ENCODE results near the gene ZNF133. TPM values are rescaled to one million over a fixed set of nuclear protein-coding genes. Genes with fewer than 3 reads are reported as not detected.

Gene ZNF133
- total RNA-seq, 1 donor from 2014 or later: 27.3 TPM

GRCh38 chr20:18276821-18277220 is 11.5 kb upstream of the ZNF133 start:
- no peaks in the 10 kb centered on the region for H3K4me1 Mint-ChIP-seq (ENCODE audit: low read depth, unreplicated experiment)
- peak; percentile 65 for TF ChIP-seq CTCF (IDR thresholded peaks at IDR 0.05; ENCODE audit: partially characterized antibody, unreplicated experiment)
- DNase-seq: peak; percentile 82
- H3K27ac Mint-ChIP-seq (ENCODE audit: unreplicated experiment): no peak overlapping the region
- peaks cover 1% of the 10 kb centered on the region for H3K27me3 Mint-ChIP-seq (ENCODE audit: unreplicated experiment)
- no peaks in the 10 kb centered on the region for H3K36me3 Mint-ChIP-seq (ENCODE audit: unreplicated experiment)
- H3K9me3 Mint-ChIP-seq (ENCODE audit: unreplicated experiment): no peaks in the 10 kb centered on the region
- H3K4me3 Mint-ChIP-seq (ENCODE audit: unreplicated experiment): no peak overlapping the region

GRCh38 chr20:18279242-18279641 is 9.1 kb upstream of the ZNF133 start:
- no peak overlapping the region for H3K27ac Mint-ChIP-seq (ENCODE audit: unreplicated experiment)
- H3K27me3 Mint-ChIP-seq (ENCODE audit: unreplicated experiment): peaks cover 3% of the 10 kb centered on the region
- TF ChIP-seq CTCF (IDR thresholded peaks at IDR 0.05; ENCODE audit: partially characterized antibody, unreplicated experiment): no peak
- no peak for DNase-seq
- no peak overlapping the region for H3K4me3 Mint-ChIP-seq (ENCODE audit: unreplicated experiment)
- H3K9me3 Mint-ChIP-seq (ENCODE audit: unreplicated experiment): peaks cover 2% of the 10 kb centered on the region
- no peaks in the 10 kb centered on the region for H3K4me1 Mint-ChIP-seq (ENCODE audit: low read depth, unreplicated experiment)
- H3K36me3 Mint-ChIP-seq (ENCODE audit: unreplicated experiment): no peaks in the 10 kb centered on the region

DNA sequence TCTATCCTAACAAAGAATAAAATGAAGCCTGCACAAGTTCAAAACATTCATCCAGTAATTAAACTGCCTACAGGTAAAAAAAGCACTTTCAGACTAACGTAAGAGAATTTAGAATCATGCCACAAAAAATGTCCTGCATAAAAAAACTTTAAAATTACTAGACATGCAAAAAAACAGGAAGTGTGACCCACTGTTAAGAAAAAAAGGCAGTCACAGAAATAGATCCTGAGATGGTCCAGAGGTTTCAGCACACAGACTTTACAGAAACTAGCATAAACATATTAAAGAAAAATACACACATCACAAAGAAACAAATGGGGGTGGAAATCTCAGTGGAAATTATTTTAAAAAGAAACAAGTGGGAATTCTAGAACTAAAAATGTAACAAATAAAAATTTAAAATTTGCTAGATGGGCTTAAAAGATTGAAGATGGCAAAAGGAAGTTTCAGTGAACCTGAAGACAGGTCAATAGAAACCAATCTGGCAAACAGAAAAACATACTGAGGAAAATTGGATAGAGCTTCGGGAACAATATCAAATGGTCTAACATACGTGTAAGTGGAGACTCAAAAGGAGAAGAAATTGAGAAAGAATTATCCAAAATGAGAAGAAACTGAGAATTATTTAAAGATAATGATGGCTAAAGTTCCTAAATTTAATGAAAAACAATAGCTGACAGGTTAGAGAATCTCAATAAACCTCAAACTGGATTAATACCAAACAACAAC is 3.4 kb upstream of the ZNF133 start:
- DNase-seq: no peak
- no peak overlapping the region for H3K4me3 Mint-ChIP-seq (ENCODE audit: unreplicated experiment)

GRCh38 chr20:18287546-18287914 is 797 bp upstream of the ZNF133 start:
- H3K36me3 Mint-ChIP-seq (ENCODE audit: unreplicated experiment): peaks cover 25% of the 10 kb centered on the region
- peaks cover 28% of the 10 kb centered on the region for H3K9me3 Mint-ChIP-seq (ENCODE audit: unreplicated experiment)
- peaks cover 14% of the 10 kb centered on the region for H3K27me3 Mint-ChIP-seq (ENCODE audit: unreplicated experiment)
- peak overlapping the region; percentile 96 for H3K4me3 Mint-ChIP-seq (ENCODE audit: unreplicated experiment)
- DNase-seq: peak; percentile 21
- H3K4me1 Mint-ChIP-seq (ENCODE audit: low read depth, unreplicated experiment): peaks cover 8% of the 10 kb centered on the region
- no peak for TF ChIP-seq CTCF (IDR thresholded peaks at IDR 0.05; ENCODE audit: partially characterized antibody, unreplicated experiment)
- H3K27ac Mint-ChIP-seq (ENCODE audit: unreplicated experiment): peak overlapping the region; percentile 96

More for the DNA sequence above, 3.4 kb upstream of the ZNF133 start:
- H3K9me3 Mint-ChIP-seq (ENCODE audit: unreplicated experiment): peaks cover 28% of the 10 kb centered on the region
- no peak for TF ChIP-seq CTCF (IDR thresholded peaks at IDR 0.05; ENCODE audit: partially characterized antibody, unreplicated experiment)
- no peak overlapping the region for H3K27ac Mint-ChIP-seq (ENCODE audit: unreplicated experiment)
- H3K4me1 Mint-ChIP-seq (ENCODE audit: low read depth, unreplicated experiment): peaks cover 6% of the 10 kb centered on the region
- peaks cover 17% of the 10 kb centered on the region for H3K36me3 Mint-ChIP-seq (ENCODE audit: unreplicated experiment)
- H3K27me3 Mint-ChIP-seq (ENCODE audit: unreplicated experiment): peaks cover 14% of the 10 kb centered on the region

DNA sequence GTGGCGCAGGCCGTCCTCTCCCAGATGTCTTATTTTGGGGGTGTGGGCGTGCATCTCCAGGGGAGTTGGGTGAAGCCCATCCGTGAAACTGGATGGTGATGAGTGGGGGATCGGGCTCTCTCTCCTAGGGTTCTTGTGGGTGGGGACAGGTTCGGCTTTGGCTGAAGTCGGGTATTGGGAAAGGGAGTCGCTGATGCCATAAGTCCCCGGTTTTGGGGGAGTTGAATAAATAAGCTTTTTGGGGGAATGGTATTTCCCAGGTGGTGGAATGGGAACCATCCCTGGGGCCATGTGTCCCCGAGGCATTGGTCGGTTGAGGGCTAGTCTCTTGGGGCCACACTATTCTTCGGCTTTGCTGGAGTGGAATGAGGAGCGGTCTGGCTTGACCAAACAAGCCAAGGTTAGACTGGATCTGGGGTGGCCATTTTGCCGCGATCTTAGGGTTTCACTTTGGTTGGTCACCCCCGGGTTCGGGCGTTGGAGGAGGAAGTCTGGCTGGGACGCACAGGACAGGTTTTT is 481 bp downstream of the ZNF133 start:
- H3K4me3 Mint-ChIP-seq (ENCODE audit: unreplicated experiment): peak overlapping the region; percentile 96
- H3K27me3 Mint-ChIP-seq (ENCODE audit: unreplicated experiment): peaks cover 14% of the 10 kb centered on the region
- peaks cover 28% of the 10 kb centered on the region for H3K9me3 Mint-ChIP-seq (ENCODE audit: unreplicated experiment)
- peaks cover 31% of the 10 kb centered on the region for H3K36me3 Mint-ChIP-seq (ENCODE audit: unreplicated experiment)
- peaks cover 8% of the 10 kb centered on the region for H3K4me1 Mint-ChIP-seq (ENCODE audit: low read depth, unreplicated experiment)
- TF ChIP-seq CTCF (IDR thresholded peaks at IDR 0.05; ENCODE audit: partially characterized antibody, unreplicated experiment): no peak
- H3K27ac Mint-ChIP-seq (ENCODE audit: unreplicated experiment): peak overlapping the region; percentile 96
- no peak for DNase-seq

Measured in glutamatergic neuron (in vitro differentiated cells).